ENCODE results near the gene PRMT1. TPM values are rescaled to one million over a fixed set of nuclear protein-coding genes. Genes with fewer than 3 reads are reported as not detected.
A peak's percentile ranks its signal among the peaks of the same experiment; 100 is the strongest.

PRMT1 gene
- total and polyA plus RNA-seq, 7 experiments from 2014 or later = 73.1 to 169 (median 95.5) TPM

- peak within 1 kb of the TSS; percentile 93 to 99 (median 99) for H3K27ac Mint-ChIP-seq
- peak within 1 kb of the TSS; percentile 86 to 98 (median 93) for H3K4me3 Mint-ChIP-seq
- H3K36me3 ChIP-seq (ENCODE audit: control insufficient read depth in 2 of 3, insufficient read depth in 3 of 3, low read length in 3 of 3) = peaks cover 0 to 26% (median 0%) of the 10 kb centered on the region in 3 experiments
- peaks cover 27 to 40% of the 10 kb centered on the region in 2 donors for H3K4me1 ChIP-seq (ENCODE audit: control insufficient read depth in 2 of 2, insufficient read depth in 2 of 2, low read length in 2 of 2)
- intact Hi-C loops (cut with micrococcal nuclease) = loop anchor here (1.0 to 10.0 kb wide), 17 partner anchors 23 to 1471 kb away; partner anchors contain the start of genes GYS1 (in 2 of the 2), RPL13A (in 2 of the 2), RUVBL2 (in 2 of the 2) and ALDH16A1 (in 1 of the 2)
- CTCF ChIA-PET = interaction anchor here (0.6 to 1.4 kb wide), 2 partner anchors 36 to 1083 kb away, joined by 4 to 5 read pairs; no protein-coding TSS in a partner anchor
- peak within 1 kb of the TSS; percentile 99 for H3K27ac ChIP-seq (ENCODE audit: low read depth, low read length)
- peaks cover 0 to 6% (median 0%) of the 10 kb centered on the region in 5 donors for H3K27me3 Mint-ChIP-seq
- peak within 1 kb of the TSS; percentile 66 for H3K4me3 ChIP-seq (ENCODE audit: low read length)
- H3K9me3 ChIP-seq (ENCODE audit: control insufficient read depth in 2 of 3, low read length in 3 of 3) = no peaks in the 10 kb centered on the region
- POLR2A ChIA-PET = interaction anchor here (0.6 to 11.1 kb wide), 15 partner anchors 20 to 506 kb away, joined by 3 to 187 read pairs (median 5); partner anchors contain the start of genes AP2A1, BCL2L12, CD37 and IRF3
- no peaks in the 10 kb centered on the region for H3K9me3 Mint-ChIP-seq
- H3K4me1 Mint-ChIP-seq = peaks cover 60 to 74% (median 69%) of the 10 kb centered on the region in 7 donors
- DNase-seq (peak; percentile 97 to 100 (median 100)), ATAC-seq (peak; percentile 83)
- H3K27me3 ChIP-seq (ENCODE audit: control insufficient read depth in 2 of 2, insufficient read depth in 2 of 2, low read length in 2 of 2) = no peaks in the 10 kb centered on the region
- peaks cover 0 to 6% (median 0%) of the 10 kb centered on the region in 5 donors for H3K36me3 Mint-ChIP-seq
Measured at GRCh38 chr19:49641688-49642491, 35.2 kb upstream of the PRMT1 start, which contains the start of gene SCAF1. TSS of gene SCAF1 (plus strand) at chr19:49642209. CDS start at chr19:49645027, 2,818 bp downstream.

- peak overlapping the region; percentile 91 to 99 (median 95) for H3K27ac Mint-ChIP-seq
- no peak for DNase-seq
- no peak for ATAC-seq
- H3K36me3 Mint-ChIP-seq = peaks cover 0 to 9% (median 0%) of the 10 kb centered on the region in 5 donors
- Histone ChIP-seq H3K9me3 (ENCODE audit: control insufficient read depth in 2 of 3, low read length in 3 of 3) (no peaks in the 10 kb centered on the region), H3K4me1 (ENCODE audit: control insufficient read depth in 2 of 2, insufficient read depth in 2 of 2, low read length in 2 of 2) (peaks cover 27 to 40% of the 10 kb centered on the region in 2 donors), H3K27ac (ENCODE audit: low read depth, low read length) (peak overlapping the region; percentile 99), H3K27me3 (ENCODE audit: control insufficient read depth in 2 of 2, insufficient read depth in 2 of 2, low read length in 2 of 2) (no peaks in the 10 kb centered on the region), H3K36me3 (ENCODE audit: control insufficient read depth in 2 of 3, insufficient read depth in 3 of 3, low read length in 3 of 3) (peaks cover 0 to 32% (median 0%) of the 10 kb centered on the region in 3 experiments), H3K4me3 (ENCODE audit: low read length) (peak overlapping the region; percentile 66)
- intact Hi-C loops (cut with micrococcal nuclease) = loop anchor here (1.0 to 10.0 kb wide), 7 partner anchors 23 to 1175 kb away; partner anchors contain the start of genes BCL2L12 (in 1 of the 2), C19orf73 (in 1 of the 2), CYTH2 (in 1 of the 2) and DBP (in 1 of the 2)
- H3K9me3 Mint-ChIP-seq = no peaks in the 10 kb centered on the region
- peaks cover 59 to 75% (median 68%) of the 10 kb centered on the region in 7 donors for H3K4me1 Mint-ChIP-seq
- H3K4me3 Mint-ChIP-seq = peak overlapping the region; percentile 86 to 98 (median 92)
- peaks cover 0 to 6% (median 0%) of the 10 kb centered on the region in 5 donors for H3K27me3 Mint-ChIP-seq
- ChIA-PET POLR2A (interaction anchor here (0.5 to 11.1 kb wide), 17 partner anchors 8 to 506 kb away, joined by 3 to 187 read pairs (median 4); partner anchors contain the start of genes AP2A1, BCL2L12, CD37 and IRF3), CTCF (interaction anchor here (0.6 to 1.4 kb wide), 3 partner anchors 30 to 1084 kb away, joined by 4 to 5 read pairs (median 5); no protein-coding TSS in a partner anchor)
Measured at GRCh38 chr19:49642492-49643035, 34.5 kb upstream of the PRMT1 start.

GRCh38 chr19:49643466-49643865 is 33.6 kb upstream of the PRMT1 start:
- Mint-ChIP-seq H3K27ac (peak overlapping the region; percentile 34 to 99 (median 91)), H3K36me3 (peaks cover 0 to 9% (median 0%) of the 10 kb centered on the region in 5 donors), H3K4me3 (peak overlapping the region; percentile 86 to 98 (median 92)), H3K4me1 (peaks cover 50 to 66% (median 59%) of the 10 kb centered on the region in 7 donors), H3K27me3 (peaks cover 0 to 5% (median 0%) of the 10 kb centered on the region in 5 donors), H3K9me3 (no peaks in the 10 kb centered on the region)
- H3K9me3 ChIP-seq (ENCODE audit: control insufficient read depth in 2 of 3, low read length in 3 of 3) = no peaks in the 10 kb centered on the region
- no peak overlapping the region for H3K4me3 ChIP-seq (ENCODE audit: low read length)
- CTCF ChIA-PET = interaction anchor here (1.0 to 1.4 kb wide), 3 partner anchors 29 to 136 kb away, joined by 3 to 7 read pairs (median 5); no protein-coding TSS in a partner anchor
- H3K4me1 ChIP-seq (ENCODE audit: control insufficient read depth in 2 of 2, insufficient read depth in 2 of 2, low read length in 2 of 2) = peaks cover 27 to 32% of the 10 kb centered on the region in 2 donors
- no peaks in the 10 kb centered on the region for H3K27me3 ChIP-seq (ENCODE audit: control insufficient read depth in 2 of 2, insufficient read depth in 2 of 2, low read length in 2 of 2)
- no peak for DNase-seq
- peak overlapping the region; percentile 99 for H3K27ac ChIP-seq (ENCODE audit: low read depth, low read length)
- POLR2A ChIA-PET = interaction anchor here (1.0 to 11.1 kb wide), 5 partner anchors 9 to 63 kb away, joined by 3 to 187 read pairs (median 4); partner anchors contain the start of genes BCL2L12, IRF3, NOSIP and PRMT1
- peaks cover 0 to 37% (median 0%) of the 10 kb centered on the region in 3 experiments for H3K36me3 ChIP-seq (ENCODE audit: control insufficient read depth in 2 of 3, insufficient read depth in 3 of 3, low read length in 3 of 3)
- intact Hi-C loops (cut with micrococcal nuclease) = loop anchor here (2.0 to 10.0 kb wide), 6 partner anchors 165 to 1176 kb away; partner anchors contain the start of genes C19orf73 (in 1 of the 2), CYTH2 (in 1 of the 2), DBP (in 1 of the 2) and FAM83E (in 1 of the 2)
- ATAC-seq = no peak

GRCh38 chr19:49645592-49645991 is 31.5 kb upstream of the PRMT1 start:
- Histone ChIP-seq H3K4me1 (ENCODE audit: control insufficient read depth in 2 of 2, insufficient read depth in 2 of 2, low read length in 2 of 2) (peaks cover 18 to 21% of the 10 kb centered on the region in 2 donors), H3K27ac (ENCODE audit: low read depth, low read length) (no peak overlapping the region), H3K27me3 (ENCODE audit: control insufficient read depth in 2 of 2, insufficient read depth in 2 of 2, low read length in 2 of 2) (no peaks in the 10 kb centered on the region), H3K36me3 (ENCODE audit: control insufficient read depth in 2 of 3, insufficient read depth in 3 of 3, low read length in 3 of 3) (peaks cover 0 to 56% (median 0%) of the 10 kb centered on the region in 3 experiments), H3K9me3 (ENCODE audit: control insufficient read depth in 2 of 3, low read length in 3 of 3) (no peaks in the 10 kb centered on the region), H3K4me3 (ENCODE audit: low read length) (no peak overlapping the region)
- Mint-ChIP-seq H3K27me3 (peaks cover 0 to 2% (median 0%) of the 10 kb centered on the region in 5 donors), H3K9me3 (no peaks in the 10 kb centered on the region), H3K36me3 (peaks cover 0 to 14% (median 0%) of the 10 kb centered on the region in 5 donors), H3K4me1 (peaks cover 35 to 46% (median 43%) of the 10 kb centered on the region in 7 donors), H3K4me3 (no peak overlapping the region), H3K27ac (peak overlapping the region in 2 of 9 donors; percentile 25 to 67)
- POLR2A ChIA-PET = interaction anchor here (1.2 to 11.1 kb wide), 2 partner anchors 17 to 55 kb away, joined by 4 to 187 read pairs; partner anchors contain the start of genes BCL2L12, IRF3 and PRR12
- DNase-seq (no peak), ATAC-seq (no peak)
- intact Hi-C loops (cut with micrococcal nuclease) = loop anchor here in 1 of 2 donors (10.0 kb wide), 1 partner anchor 1031 kb away; the partner anchor contains the start of genes FAM83E, RPL18 and SPHK2
- CTCF ChIA-PET = no interaction called here

GRCh38 chr19:49645995-49646394 is 31.1 kb upstream of the PRMT1 start:
- H3K4me3 Mint-ChIP-seq = peak overlapping the region in 1 of 10 donors; percentile 34
- H3K27me3 Mint-ChIP-seq = peaks cover 0 to 2% (median 0%) of the 10 kb centered on the region in 5 donors
- intact Hi-C loops (cut with micrococcal nuclease) = loop anchor here in 1 of 2 donors (10.0 kb wide), 1 partner anchor 1031 kb away; the partner anchor contains the start of genes FAM83E, RPL18 and SPHK2
- H3K36me3 ChIP-seq (ENCODE audit: control insufficient read depth in 2 of 3, insufficient read depth in 3 of 3, low read length in 3 of 3) = peaks cover 0 to 58% (median 0%) of the 10 kb centered on the region in 3 experiments
- no peaks in the 10 kb centered on the region for H3K9me3 Mint-ChIP-seq
- peak overlapping the region in 1 of 9 donors; percentile 75 for H3K27ac Mint-ChIP-seq
- no peaks in the 10 kb centered on the region for H3K9me3 ChIP-seq (ENCODE audit: control insufficient read depth in 2 of 3, low read length in 3 of 3)
- no peak overlapping the region for H3K27ac ChIP-seq (ENCODE audit: low read depth, low read length)
- ATAC-seq = no peak
- ChIA-PET POLR2A (interaction anchor here (1.2 to 11.1 kb wide), 2 partner anchors 16 to 55 kb away, joined by 4 to 187 read pairs; partner anchors contain the start of genes BCL2L12, IRF3 and PRR12), CTCF (no interaction called here)
- no peak for DNase-seq
- peaks cover 16 to 17% of the 10 kb centered on the region in 2 donors for H3K4me1 ChIP-seq (ENCODE audit: control insufficient read depth in 2 of 2, insufficient read depth in 2 of 2, low read length in 2 of 2)
- no peak overlapping the region for H3K4me3 ChIP-seq (ENCODE audit: low read length)
- peaks cover 31 to 42% (median 40%) of the 10 kb centered on the region in 7 donors for H3K4me1 Mint-ChIP-seq
- peaks cover 0 to 14% (median 0%) of the 10 kb centered on the region in 5 donors for H3K36me3 Mint-ChIP-seq
- no peaks in the 10 kb centered on the region for H3K27me3 ChIP-seq (ENCODE audit: control insufficient read depth in 2 of 2, insufficient read depth in 2 of 2, low read length in 2 of 2)

All from naive thymus-derived CD4-positive, alpha-beta T cell (primary cell).